ENCODE measurements around the gene ARID4B. TPM values are rescaled to one million over a fixed set of nuclear protein-coding genes. Genes with fewer than 3 reads are reported as not detected.

Gene ARID4B
- 18.0 and 20.9 TPM in 2 replicates for total RNA-seq

DNA sequence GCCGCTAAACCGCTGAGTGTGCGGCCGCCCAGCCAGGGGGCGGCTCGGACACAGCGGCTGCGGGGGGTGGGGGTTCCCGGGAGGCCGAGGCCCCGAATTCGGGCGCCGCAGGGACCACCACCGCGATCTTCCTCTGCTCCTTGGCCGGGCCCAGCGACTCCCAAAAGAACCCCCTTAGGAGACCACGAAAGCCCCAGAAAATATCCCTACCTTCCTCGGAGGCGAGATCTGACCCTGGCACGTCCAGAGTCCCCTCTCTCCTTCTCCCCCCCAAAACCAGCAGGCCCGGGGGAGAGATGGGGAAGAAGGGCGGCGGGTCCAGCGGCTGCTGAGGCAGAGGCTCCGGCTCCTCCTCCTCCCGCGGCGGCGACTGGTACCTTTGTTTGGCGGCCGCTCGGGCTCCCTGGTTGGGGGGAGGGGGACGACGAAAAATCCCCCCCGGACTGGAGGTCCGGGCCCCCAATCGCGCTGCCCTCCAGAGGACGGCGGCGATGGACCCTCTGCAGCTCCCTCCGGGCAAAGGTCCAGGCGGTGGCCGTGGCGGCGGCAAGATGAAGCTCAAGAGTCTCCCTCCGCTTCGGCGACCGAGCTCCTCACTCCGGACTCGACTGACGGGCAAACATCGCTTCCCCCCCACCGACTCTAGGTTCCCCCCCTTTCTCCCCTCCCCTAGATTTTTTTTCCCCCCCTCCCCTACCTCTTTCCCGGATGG is at the start of gene ARID4B:
Gene ARID4B (minus strand): TSS at position 621 of the 712 bp plus-strand sequence. CDS start 1,260 bp downstream, outside the sequence.

DNA sequence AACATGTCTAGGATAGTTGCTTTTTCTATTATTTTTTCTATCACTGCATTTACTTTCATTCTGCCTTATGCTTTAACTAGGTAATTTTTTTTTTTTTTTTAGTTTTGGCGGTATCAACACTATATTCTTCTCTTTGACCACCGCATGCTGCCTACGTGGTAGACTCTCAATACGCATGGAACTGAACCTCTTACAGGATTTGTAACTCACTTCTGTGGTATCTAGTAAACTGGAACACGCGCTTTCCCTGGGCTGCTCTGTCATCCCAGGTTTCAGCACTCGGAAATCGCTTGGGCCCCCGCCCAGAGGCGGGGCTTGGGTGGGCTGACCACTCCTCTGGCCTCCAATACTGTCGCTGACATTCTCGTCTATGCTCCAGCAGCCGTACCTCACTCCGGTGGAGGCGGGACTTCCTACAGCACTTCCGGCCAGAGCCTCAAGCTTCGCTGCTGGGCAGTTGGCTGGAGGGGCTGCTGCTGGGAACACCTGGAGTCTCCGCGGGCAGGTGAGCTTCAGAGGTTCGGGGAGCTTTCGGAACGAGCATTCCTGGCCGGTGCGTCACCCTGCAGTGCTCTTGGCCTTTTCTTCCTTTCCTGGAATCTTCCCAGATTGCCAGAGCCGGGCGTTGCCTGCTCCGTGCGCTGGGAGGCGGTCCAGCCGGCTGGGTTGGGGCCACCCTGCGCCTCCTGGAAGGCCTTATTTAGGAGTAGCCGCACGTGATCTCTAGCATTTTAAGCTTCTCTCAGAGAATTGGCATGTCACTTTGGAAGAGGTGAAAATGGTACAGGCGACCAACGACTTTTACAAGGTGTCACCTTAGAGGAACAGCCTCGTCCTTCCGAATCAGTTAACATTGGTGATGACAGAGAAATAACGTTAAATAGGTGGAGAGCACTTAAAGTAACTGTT is 39.3 kb upstream of the ARID4B start, which contains the start of gene TBCE:
Gene TBCE (plus strand): TSS at position 428 of the 909 bp plus-strand sequence. CDS start 12,623 bp downstream, outside the sequence.

DNA sequence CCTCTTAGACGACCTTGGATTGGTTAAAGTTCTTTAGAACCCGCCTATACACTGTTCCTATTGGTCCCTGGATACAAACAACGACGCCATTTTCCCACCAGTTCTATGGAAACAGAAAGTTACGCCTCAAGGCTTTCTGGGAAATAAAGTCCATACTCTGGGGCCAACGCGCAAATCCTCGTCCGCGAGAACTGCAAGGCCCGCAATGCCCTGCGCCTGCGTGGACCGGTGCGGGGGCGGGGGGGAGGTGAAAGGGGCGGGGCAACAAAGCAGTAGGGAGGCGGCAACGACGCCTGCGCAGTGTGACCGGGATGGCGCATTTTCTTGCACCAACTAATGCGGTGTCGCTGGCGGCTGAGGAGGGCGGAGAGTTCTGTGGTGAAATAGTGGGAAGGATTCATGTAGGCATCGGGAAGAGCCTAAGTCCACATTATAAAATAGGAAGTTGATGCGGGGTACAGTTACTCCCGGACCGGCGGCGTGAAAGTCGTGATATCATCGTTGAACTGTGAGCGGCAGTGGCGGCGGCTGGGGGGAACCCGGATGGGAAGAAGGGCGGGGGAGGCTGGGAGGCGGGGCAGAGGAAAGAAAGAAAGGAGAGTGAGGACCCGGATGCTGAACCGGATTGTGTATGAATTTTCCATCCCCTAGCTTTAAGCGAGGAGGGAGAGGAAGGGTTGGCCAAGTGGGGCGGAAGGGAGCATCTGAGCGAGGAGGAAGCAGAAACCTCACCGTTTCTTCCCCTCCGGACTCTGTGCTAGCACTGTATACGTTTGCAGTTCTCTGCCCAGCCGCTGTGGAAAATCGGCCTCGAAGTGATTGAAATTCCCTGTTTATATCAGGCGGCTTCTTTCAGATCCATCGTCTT is 526 bp upstream of the ARID4B start, which contains the start of gene GGPS1:
Gene GGPS1 (plus strand): TSS at position 300 of the 868 bp plus-strand sequence. CDS start 6,695 bp downstream, outside the sequence.

DNA sequence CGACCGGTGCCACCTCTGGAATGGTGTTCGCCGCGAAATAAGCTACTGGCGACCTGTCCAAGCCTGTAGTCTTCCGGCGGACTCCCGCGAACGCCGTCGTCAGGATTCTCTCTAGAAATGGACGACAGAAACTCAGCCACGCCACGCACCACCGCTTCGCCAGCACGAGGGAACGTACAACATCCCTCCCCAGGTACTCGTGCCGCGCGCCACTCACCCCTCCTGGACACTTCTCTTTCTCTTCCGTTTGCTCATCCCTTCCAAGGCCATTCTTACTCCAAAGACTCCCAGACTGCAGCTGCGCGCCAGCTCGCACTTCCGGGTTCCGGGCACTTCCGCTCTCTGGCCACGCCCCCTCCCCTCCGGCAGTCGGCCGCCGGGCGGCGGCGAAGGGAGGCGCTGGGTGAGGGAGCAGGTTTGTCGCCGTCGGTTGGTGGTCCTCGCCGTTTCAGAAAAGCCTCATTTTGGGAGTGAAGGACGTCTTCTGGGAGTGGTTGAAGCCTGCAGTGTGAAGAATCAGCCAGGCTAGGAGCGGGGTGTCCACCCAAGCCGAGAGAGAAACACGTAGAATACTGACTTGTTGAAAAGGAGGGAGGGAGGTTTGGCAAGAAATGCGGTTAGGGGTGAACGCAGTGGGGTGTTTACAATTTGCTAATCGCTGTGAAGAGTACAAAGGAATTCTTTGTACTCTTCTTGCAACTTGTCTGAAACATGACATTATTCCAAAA is 166.9 kb downstream of the ARID4B start, which contains the start of gene RBM34:
Gene RBM34 (minus strand): TSS at position 294 of the 728 bp plus-strand sequence. CDS start 24 bp downstream, at position 270.

DNA sequence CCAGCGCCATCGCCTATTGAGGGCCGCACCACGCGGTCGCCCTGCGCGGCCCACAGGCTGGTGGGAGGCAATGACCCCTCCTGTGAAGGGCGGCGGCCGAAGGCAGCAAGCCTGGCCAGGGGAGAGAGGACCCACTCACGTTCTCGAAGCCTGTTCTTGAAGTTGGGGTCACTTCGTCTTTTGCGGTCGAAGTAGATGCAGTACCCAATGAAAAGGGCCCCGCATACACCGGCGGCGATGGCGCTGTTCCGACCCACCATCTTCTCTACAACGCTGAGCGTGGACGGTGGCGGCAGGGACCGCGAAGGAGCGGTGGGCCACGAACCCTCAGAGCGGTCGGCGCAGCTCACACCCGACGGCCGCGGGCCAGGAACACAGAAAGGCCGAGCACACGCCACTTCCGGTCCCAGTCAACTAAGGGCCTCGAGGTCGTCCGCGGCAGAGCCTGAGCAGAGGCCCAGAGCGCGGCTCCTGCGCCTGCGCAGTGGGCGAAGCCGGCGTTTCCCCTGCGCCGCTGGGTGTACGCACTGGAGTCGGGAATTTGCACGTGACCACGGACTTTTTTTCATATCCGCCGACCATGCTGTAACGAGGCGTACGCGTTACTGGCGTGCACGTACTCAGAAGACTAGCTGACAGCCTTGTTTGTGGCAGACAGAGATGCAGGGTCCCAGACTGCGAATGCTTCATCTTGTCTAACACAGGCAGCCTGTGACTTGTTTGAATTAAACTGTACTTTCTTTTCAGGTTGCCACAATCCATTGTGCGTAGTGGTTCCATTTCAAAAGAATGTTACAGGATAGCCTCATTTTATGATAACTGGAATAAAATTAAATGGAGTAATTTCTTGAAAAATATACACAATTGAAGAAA is 199.3 kb downstream of the ARID4B start, which contains the start of gene TOMM20:
Gene TOMM20 (minus strand): TSS at position 382 of the 873 bp plus-strand sequence. CDS start 122 bp downstream, at position 260.

Small RNA genes within 50 kb of the gene (small RNA-seq; reads per million reads assigned to genes)
- not detected for gene AL391994.1
- gene MIR4753 = 0.60 reads per million, percentile 37 among the genes with 10 or more reads in this experiment
- 129 reads per million, percentile 99 among the genes with 10 or more reads in this experiment for gene SNORA14B

Other genes starting within 250 kb of the ARID4B start
- gene TOMM20, start 199.3 kb downstream of the ARID4B start, total RNA-seq = 94.4 and 99.9 TPM in 2 replicates
- gene RBM34, start 166.9 kb downstream of the ARID4B start, total RNA-seq = 41.4 and 41.5 TPM in 2 replicates
- gene GGPS1, start 391 bp upstream of the ARID4B start, total RNA-seq = 13.3 and 15.1 TPM in 2 replicates
- 21.7 and 29.3 TPM in 2 replicates for gene TBCE, start 39.2 kb upstream of the ARID4B start, total RNA-seq
- gene B3GALNT2, start 176.3 kb upstream of the ARID4B start, total RNA-seq = 33.1 and 57.3 TPM in 2 replicates

Measured in subcutaneous preadipocyte (primary cell).